HEK293 (cell line): ENCODE results near the gene ARHGAP26.

ENCODE experiments used
- CTCF ChIA-PET: fragments of 350-600 bp; formaldehyde crosslinking; extraction: SDS; loops from one replicate; lab custom pipeline; 2021; ENCODE audit warnings: antibody characterized with exemption; lab: Yijun Ruan, JAX
- POLR2A ChIA-PET: fragments of 300-600 bp; formaldehyde crosslinking; extraction: SDS; loops from one replicate; lab custom pipeline; 2020; ENCODE audit warnings: antibody characterized with exemption, inconsistent platforms; lab: Yijun Ruan, JAX
- H3K27ac ChIP-seq: fragments of 200-500 bp; sonication (Bioruptor generic); 2 replicates; pipeline ENCODE4 v1.5.1; 2014; ENCODE audit warnings: low read depth, low read length, control low read depth, inconsistent platforms; ENCODE audit errors: extremely low read depth
- H3K36me3 ChIP-seq, 2 experiments: fragments of 200-500 bp in 1 of 2; sonication (Bioruptor generic) in 1 of 2; 1 replicate in 1 of 2; 2 replicates in 1 of 2; pipeline ENCODE4 v1.5.1; 2014 to 2017; ENCODE audit warnings: inconsistent platforms in 2 of 2, low read length in 2 of 2; ENCODE audit not compliant: control insufficient read depth in 2 of 2, insufficient read depth in 1 of 2
- H3K4me1 ChIP-seq: fragments of 200-500 bp; sonication (Bioruptor generic); 2 replicates; pipeline ENCODE4 v1.5.1; 2014; ENCODE audit warnings: mild to moderate bottlenecking, low read length, inconsistent platforms; ENCODE audit not compliant: control insufficient read depth, insufficient read depth
- H3K4me3 ChIP-seq: 2 replicates; pipeline ENCODE4 v1.5.1; 2011; ENCODE audit warnings: low read depth, mild to moderate bottlenecking, control low read depth, low read length, moderate library complexity
- H3K9me3 ChIP-seq: fragments of 200-500 bp; sonication (Bioruptor generic); 2 replicates; pipeline ENCODE4 v1.5.1; 2014; ENCODE audit warnings: low read depth, low read length, inconsistent platforms; ENCODE audit not compliant: control insufficient read depth, insufficient read depth
- GLI2 ChIP-seq: fragments of 450-650 bp; formaldehyde crosslinking; IDR thresholded peaks from 2 replicates; pipeline ENCODE4; 2017; ENCODE audit warnings: missing biosample characterization, missing genetic modification characterization, low read depth, borderline replicate concordance
- SP3 ChIP-seq: fragments of 450-650 bp; formaldehyde crosslinking; IDR thresholded peaks from 2 replicates; pipeline ENCODE4 v1.5.1; 2016; ENCODE audit warnings: missing biosample characterization, missing genetic modification characterization
- SP7 ChIP-seq: fragments of 450-650 bp; formaldehyde crosslinking; IDR thresholded peaks from 2 replicates; pipeline ENCODE4 v1.5.1; 2016; ENCODE audit warnings: missing biosample characterization, missing genetic modification characterization
- WT1 ChIP-seq: fragments of 450-650 bp; formaldehyde crosslinking; IDR thresholded peaks from 2 replicates; pipeline ENCODE4 v1.5.1; 2016; ENCODE audit warnings: missing biosample characterization, missing genetic modification characterization
- ZBTB21 ChIP-seq: fragments of 450-650 bp; formaldehyde crosslinking; IDR thresholded peaks from 2 replicates; pipeline ENCODE4 v1.5.1; 2017; ENCODE audit warnings: missing biosample characterization, missing genetic modification characterization
- ZEB2 ChIP-seq: fragments of 450-650 bp; formaldehyde crosslinking; IDR thresholded peaks from 2 replicates; pipeline ENCODE4 v1.5.1; 2016; ENCODE audit warnings: missing biosample characterization, missing genetic modification characterization
- ZFP37 ChIP-seq: fragments of 450-650 bp; formaldehyde crosslinking; IDR thresholded peaks from 2 replicates; pipeline ENCODE4 v1.5.1; 2016; ENCODE audit warnings: missing biosample characterization, missing genetic modification characterization
- ZNF133 ChIP-seq: fragments of 450-650 bp; formaldehyde crosslinking; IDR thresholded peaks from 2 replicates; pipeline ENCODE4 v1.5.1; 2016; ENCODE audit warnings: missing biosample characterization, missing genetic modification characterization
- ZNF138 ChIP-seq: fragments of 450-650 bp; formaldehyde crosslinking; IDR thresholded peaks from 2 replicates; pipeline ENCODE4 v1.5.1; 2016; ENCODE audit warnings: missing biosample characterization, missing genetic modification characterization, borderline replicate concordance
- ZNF16 ChIP-seq: fragments of 450-650 bp; formaldehyde crosslinking; IDR thresholded peaks from 2 replicates; pipeline ENCODE4 v1.5.1; 2016; ENCODE audit warnings: low read depth, missing biosample characterization, missing genetic modification characterization
- ZNF169 ChIP-seq: fragments of 450-650 bp; formaldehyde crosslinking; IDR thresholded peaks from 2 replicates; pipeline ENCODE4 v1.5.1; 2016; ENCODE audit warnings: missing biosample characterization, missing genetic modification characterization
- ZNF175 ChIP-seq: fragments of 450-650 bp; formaldehyde crosslinking; IDR thresholded peaks from 2 replicates; pipeline ENCODE4 v1.5.1; 2016; ENCODE audit warnings: missing biosample characterization, missing genetic modification characterization
- ZNF302 ChIP-seq: fragments of 450-650 bp; formaldehyde crosslinking; IDR thresholded peaks from 2 replicates; pipeline ENCODE4 v1.5.1; 2016; ENCODE audit warnings: missing biosample characterization, missing genetic modification characterization, low read depth
- ZNF350 ChIP-seq: fragments of 450-650 bp; formaldehyde crosslinking; IDR thresholded peaks from 2 replicates; pipeline ENCODE4 v1.5.0; 2017; ENCODE audit warnings: missing biosample characterization, mild to moderate bottlenecking, missing genetic modification characterization
- ZNF37A ChIP-seq: fragments of 450-650 bp; IDR thresholded peaks from 2 replicates; pipeline ENCODE4 v1.5.1; 2018; ENCODE audit warnings: missing biosample characterization, missing genetic modification characterization
- ZNF394 ChIP-seq: fragments of 450-650 bp; formaldehyde crosslinking; IDR thresholded peaks from 2 replicates; pipeline ENCODE4 v1.5.1; 2016; ENCODE audit warnings: missing biosample characterization, missing genetic modification characterization, mild to moderate bottlenecking, moderate library complexity, borderline replicate concordance
- ZNF423 ChIP-seq: fragments of 450-650 bp; formaldehyde crosslinking; IDR thresholded peaks from 2 replicates; pipeline ENCODE4 v1.5.1; 2016; ENCODE audit warnings: missing biosample characterization, missing genetic modification characterization
- ZNF548 ChIP-seq: fragments of 450-650 bp; formaldehyde crosslinking; IDR thresholded peaks from 2 replicates; pipeline ENCODE4 v1.5.1; 2016; ENCODE audit warnings: missing biosample characterization, missing genetic modification characterization
- ZNF549 ChIP-seq: fragments of 450-650 bp; IDR thresholded peaks from 2 replicates; pipeline ENCODE4 v1.5.1; 2018; ENCODE audit warnings: missing biosample characterization, missing genetic modification characterization, mild to moderate bottlenecking, inconsistent platforms, moderate library complexity
- ZNF560 ChIP-seq: fragments of 450-650 bp; formaldehyde crosslinking; IDR thresholded peaks from 2 replicates; pipeline ENCODE4 v1.5.1; 2017; ENCODE audit warnings: missing biosample characterization, missing genetic modification characterization, borderline replicate concordance
- ZNF654 ChIP-seq: fragments of 450-650 bp; formaldehyde crosslinking; IDR thresholded peaks from 2 replicates; pipeline ENCODE4 v1.5.1; 2016; ENCODE audit warnings: low read depth, missing biosample characterization, missing genetic modification characterization
- ZNF704 ChIP-seq: fragments of 450-650 bp; formaldehyde crosslinking; IDR thresholded peaks from 2 replicates; pipeline ENCODE4 v1.5.1; 2016; ENCODE audit warnings: missing biosample characterization, missing genetic modification characterization
- ZNF707 ChIP-seq: fragments of 450-650 bp; formaldehyde crosslinking; IDR thresholded peaks from 2 replicates; pipeline ENCODE4 v1.5.1; 2016; ENCODE audit warnings: missing biosample characterization, missing genetic modification characterization
- ZSCAN4 ChIP-seq: fragments of 450-650 bp; formaldehyde crosslinking; IDR thresholded peaks from 2 replicates; pipeline ENCODE4 v1.5.1; 2017; ENCODE audit warnings: missing biosample characterization, missing genetic modification characterization

ARHGAP26 gene

GRCh38 chr5:143110591-143110990 lies 340.4 kb downstream of the ARHGAP26 start:
- ChIA-PET CTCF (interaction anchor here (0.7 kb wide), 1 partner anchor 293 kb away, joined by 3 read pairs; the partner anchor contains the start of gene NR3C1), POLR2A (no interaction called here)
- Histone ChIP-seq H3K36me3 (no peaks in the 10 kb centered on the region), H3K4me1 (peaks cover 11% of the 10 kb centered on the region), H3K27ac (no peak overlapping the region), H3K4me3 (no peak overlapping the region), H3K9me3 (no peaks in the 10 kb centered on the region)
- TF ChIP-seq ZNF549 (tag by site-specific recombination) (no peak), ZNF16 (tag by site-specific recombination) (no peak), ZNF560 (no peak), ZNF704 (tag by site-specific recombination) (no peak), ZEB2 (tag by site-specific recombination) (no peak), ZNF350 (no peak), ZNF423 (tag by site-specific recombination) (no peak)

- H3K4me1 ChIP-seq = peaks cover 11% of the 10 kb centered on the region
- H3K36me3 ChIP-seq = no peaks in the 10 kb centered on the region
- TF ChIP-seq SP7 (no peak), GLI2 (tag by site-specific recombination) (no peak), WT1 (tag by site-specific recombination) (no peak), ZNF548 (tag by site-specific recombination) (no peak), ZNF169 (no peak), ZNF133 (tag by site-specific recombination) (no peak), ZNF138 (tag by site-specific recombination) (no peak), ZNF707 (tag by site-specific recombination) (no peak), ZBTB21 (no peak), ZNF394 (tag by site-specific recombination) (no peak), ZNF654 (tag by site-specific recombination) (no peak), ZNF175 (tag by site-specific recombination) (no peak), SP3 (tag by site-specific recombination) (no peak), ZNF37A (tag by site-specific recombination) (no peak), ZSCAN4 (tag by site-specific recombination) (no peak), ZFP37 (tag by site-specific recombination) (no peak), ZNF302 (tag by site-specific recombination) (no peak)
- H3K27ac ChIP-seq = no peak overlapping the region
- no peaks in the 10 kb centered on the region for H3K9me3 ChIP-seq
- CTCF ChIA-PET = interaction anchor here (0.6 to 0.8 kb wide), 3 partner anchors 18 to 462 kb away, joined by 3 to 5 read pairs (median 4); no protein-coding TSS in a partner anchor
- POLR2A ChIA-PET = no interaction called here
- no peak overlapping the region for H3K4me3 ChIP-seq
Measured at GRCh38 chr5:143111799-143112198, 341.6 kb downstream of the ARHGAP26 start.
